HG02981 (cell line): Measurements from ENCODE around the gene PSMD7.

ENCODE experiments used
- ATAC-seq: cut with Tn5 transposase; IDR thresholded peaks from one replicate; pipeline ENCODE4 v1.9.1; 2021; ENCODE audit warnings: mild to moderate bottlenecking, moderate library complexity; ENCODE audit not compliant: unreplicated experiment

Gene PSMD7

GRCh38 chr16:74296432-74297144 is at the start of gene PSMD7:
PSMD7 (plus strand) TSS chr16:74296814; CDS start chr16:74296915, 101 bp downstream.
- peak; percentile 93 for ATAC-seq

- no peak for ATAC-seq
Measured at GRCh38 chr16:74249254-74249653, 47.4 kb upstream of the PSMD7 start.

- no peak for ATAC-seq
Measured at GRCh38 chr16:74249846-74250245, 46.8 kb upstream of the PSMD7 start.

GRCh38 chr16:74252329-74252728 is 44.3 kb upstream of the PSMD7 start:
- no peak for ATAC-seq

GRCh38 chr16:74253161-74253938 is 43.3 kb upstream of the PSMD7 start:
- ATAC-seq, result no peak

GRCh38 chr16:74257061-74257460 is 39.6 kb upstream of the PSMD7 start:
- no peak for ATAC-seq

- ATAC-seq, result no peak
Measured at GRCh38 chr16:74261068-74261467, 35.5 kb upstream of the PSMD7 start.

- ATAC-seq, result no peak
Measured at GRCh38 chr16:74264811-74265210, 31.8 kb upstream of the PSMD7 start.

GRCh38 chr16:74268372-74268782 is 28.2 kb upstream of the PSMD7 start:
- no peak for ATAC-seq

GRCh38 chr16:74271872-74272271 is 24.7 kb upstream of the PSMD7 start:
- no peak for ATAC-seq

- no peak for ATAC-seq
Measured at GRCh38 chr16:74275031-74275636, 21.5 kb upstream of the PSMD7 start.

- no peak for ATAC-seq
Measured at GRCh38 chr16:74275711-74276110, 20.9 kb upstream of the PSMD7 start.

GRCh38 chr16:74277974-74278373 is 18.6 kb upstream of the PSMD7 start:
- ATAC-seq, result no peak

GRCh38 chr16:74279266-74279665 is 17.3 kb upstream of the PSMD7 start:
- no peak for ATAC-seq

- no peak for ATAC-seq
Measured at GRCh38 chr16:74279805-74280204, 16.8 kb upstream of the PSMD7 start.

GRCh38 chr16:74280448-74280847 is 16.2 kb upstream of the PSMD7 start:
- no peak for ATAC-seq

- ATAC-seq, result no peak
Measured at GRCh38 chr16:74281300-74281699, 15.3 kb upstream of the PSMD7 start.

- no peak for ATAC-seq
Measured at GRCh38 chr16:74283716-74284115, 12.9 kb upstream of the PSMD7 start.

- no peak for ATAC-seq
Measured at GRCh38 chr16:74288065-74288464, 8.5 kb upstream of the PSMD7 start.

- ATAC-seq, result no peak
Measured at GRCh38 chr16:74290356-74290755, 6.3 kb upstream of the PSMD7 start.

GRCh38 chr16:74291176-74291575 is 5.4 kb upstream of the PSMD7 start:
- ATAC-seq, result no peak
